HUDEP-2 (cell line): ENCODE results near the gene SLX4IP.
A peak's percentile ranks its signal among the peaks of the same experiment; 100 is the strongest.
"Not testable (repeated sequence)": the region's sequence is repeated elsewhere in the genome, so short reads cannot be mapped to it uniquely, and the experiment has no call there.

Experiments
- DNase-seq, 76 experiments: peaks; one replicate each; lab custom pipeline; 2025; ENCODE audit not compliant: unreplicated experiment in 76 of 76; lab: John Stamatoyannopoulos, UW

Gene SLX4IP

GRCh38 chr20:10563935-10564492 is 128.9 kb downstream of the SLX4IP start:
- no peak for DNase-seq

- no peak for DNase-seq
These were observed 130.3 kb downstream of the SLX4IP start for GRCh38 chr20:10565191-10565921.

GRCh38 chr20:10565922-10566897 is 131.1 kb downstream of the SLX4IP start:
- no peak for DNase-seq

GRCh38 chr20:10568032-10568431 is 132.9 kb downstream of the SLX4IP start:
- DNase-seq: no peak

GRCh38 chr20:10571313-10571815 is 136.3 kb downstream of the SLX4IP start:
- DNase-seq: no peak

- DNase-seq: no peak
These were observed 137.7 kb downstream of the SLX4IP start for GRCh38 chr20:10572853-10573252.

- DNase-seq: no peak
These were observed 138.3 kb downstream of the SLX4IP start for GRCh38 chr20:10573273-10573950.

- no peak for DNase-seq
These were observed 138.8 kb downstream of the SLX4IP start for GRCh38 chr20:10573951-10574339.

GRCh38 chr20:10576411-10577090 is 141.4 kb downstream of the SLX4IP start:
- DNase-seq: no peak

- no peak for DNase-seq
These were observed 142.5 kb downstream of the SLX4IP start for GRCh38 chr20:10577648-10578047.

- peak in 3 of 76 experiments; percentile 11 to 20 (median 15) for DNase-seq
These were observed 143.5 kb downstream of the SLX4IP start for GRCh38 chr20:10578607-10579006.

- DNase-seq: no peak
These were observed 144.8 kb downstream of the SLX4IP start for GRCh38 chr20:10579942-10580341.

GRCh38 chr20:10580700-10581099 is 145.6 kb downstream of the SLX4IP start:
- DNase-seq: no peak

GRCh38 chr20:10581823-10582222 is 146.7 kb downstream of the SLX4IP start:
- no peak for DNase-seq

GRCh38 chr20:10584371-10584770 is 149.3 kb downstream of the SLX4IP start:
- DNase-seq: no peak

GRCh38 chr20:10585308-10585707 is 150.2 kb downstream of the SLX4IP start:
- DNase-seq: no peak

GRCh38 chr20:10586296-10586695 is 151.2 kb downstream of the SLX4IP start:
- DNase-seq: no peak

- not testable (repeated sequence) for DNase-seq
These were observed 155.3 kb downstream of the SLX4IP start for GRCh38 chr20:10590446-10590845.

- DNase-seq: no peak
These were observed 156.0 kb downstream of the SLX4IP start for GRCh38 chr20:10590950-10591671.
